Effector CD4-positive, alpha-beta T cell (primary cell): Measurements from ENCODE around the gene SKIL.
A peak's percentile ranks its signal among the peaks of the same experiment; 100 is the strongest.

Source experiments
- DNase-seq: peaks from one replicate; pipeline ENCODE4 v3.0.0-alpha.2; 2020

Gene SKIL

DNA sequence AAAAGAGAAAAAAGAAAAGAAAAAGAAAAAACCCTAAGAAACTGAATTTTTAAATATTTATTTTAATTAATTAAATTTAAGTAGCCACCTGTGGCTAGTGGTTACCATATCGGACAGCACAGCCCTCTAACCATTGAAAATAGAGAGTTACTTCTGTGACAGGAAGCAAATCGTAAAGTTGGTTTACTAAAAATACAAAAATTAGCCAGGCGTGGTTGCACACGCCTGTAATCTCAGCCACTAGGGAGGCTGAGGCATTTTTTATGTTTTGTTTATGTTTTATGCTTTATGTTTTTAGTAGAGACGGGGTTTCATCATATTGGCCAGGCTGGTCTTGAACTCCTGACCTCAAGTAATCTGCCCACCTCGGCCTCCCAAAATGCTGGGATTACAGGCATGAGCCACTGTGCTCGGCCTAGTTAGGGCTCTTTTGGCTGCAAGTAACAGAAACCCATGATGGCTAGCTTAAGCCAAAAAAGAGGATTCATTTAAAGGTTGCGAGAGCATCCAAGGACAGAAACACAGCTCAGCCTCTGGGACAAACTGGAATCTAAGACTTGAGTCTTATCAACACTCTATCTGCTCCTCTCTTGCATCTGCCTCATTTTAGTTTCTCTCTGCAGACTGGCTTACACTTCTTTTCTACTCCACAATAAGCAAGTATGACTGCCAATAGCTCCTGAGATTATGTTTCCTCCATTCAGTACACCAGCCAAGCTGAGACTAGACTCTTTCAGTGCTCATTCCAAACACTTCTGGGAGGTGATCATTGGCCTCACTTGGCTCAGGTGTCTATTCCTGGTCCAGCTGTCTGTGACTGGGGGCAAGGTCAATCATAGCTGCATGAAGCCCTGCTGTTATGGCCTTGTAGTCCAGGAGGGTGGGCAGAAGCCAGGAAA lies 6.8 kb upstream of the SKIL start:
- no peak for DNase-seq

DNA sequence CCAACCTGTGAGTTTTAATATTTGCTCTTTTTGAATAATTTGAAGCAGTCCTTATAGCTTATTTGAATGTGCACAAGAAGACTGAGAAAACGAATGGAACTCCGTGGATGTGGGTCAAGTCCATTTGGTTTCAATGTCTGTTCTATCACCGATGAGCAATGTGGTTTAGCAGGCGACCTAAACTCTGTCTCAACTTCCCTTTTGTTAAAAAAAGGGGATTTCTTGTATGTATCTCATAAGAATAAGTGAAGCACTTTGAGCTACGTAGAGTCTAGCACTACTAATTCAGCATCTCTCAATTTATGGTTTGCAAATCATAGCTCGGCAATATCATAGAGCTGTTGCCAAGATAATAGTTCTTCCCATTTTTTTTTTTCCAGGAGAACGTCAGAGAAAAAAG lies 4.6 kb upstream of the SKIL start:
- no peak for DNase-seq

DNA sequence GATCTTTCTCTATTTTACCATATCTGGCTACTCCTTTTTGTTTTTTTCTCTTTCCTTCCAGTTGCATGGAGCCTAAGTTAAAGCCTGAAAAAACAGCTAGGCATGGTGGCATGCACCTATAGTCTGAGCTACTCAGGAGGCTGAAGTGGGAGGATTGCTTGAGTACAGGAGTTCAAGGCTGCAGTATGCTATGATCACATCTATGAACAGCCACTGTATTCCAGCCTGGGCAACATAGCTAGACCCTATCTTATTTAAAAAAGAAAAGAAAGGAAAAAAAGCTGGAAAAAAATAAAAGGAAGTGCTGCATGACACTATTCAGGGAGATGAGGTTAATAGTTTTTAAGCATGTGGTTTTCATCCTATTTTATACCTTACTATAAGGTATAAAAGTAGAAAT lies 4.0 kb upstream of the SKIL start:
- no peak for DNase-seq

DNA sequence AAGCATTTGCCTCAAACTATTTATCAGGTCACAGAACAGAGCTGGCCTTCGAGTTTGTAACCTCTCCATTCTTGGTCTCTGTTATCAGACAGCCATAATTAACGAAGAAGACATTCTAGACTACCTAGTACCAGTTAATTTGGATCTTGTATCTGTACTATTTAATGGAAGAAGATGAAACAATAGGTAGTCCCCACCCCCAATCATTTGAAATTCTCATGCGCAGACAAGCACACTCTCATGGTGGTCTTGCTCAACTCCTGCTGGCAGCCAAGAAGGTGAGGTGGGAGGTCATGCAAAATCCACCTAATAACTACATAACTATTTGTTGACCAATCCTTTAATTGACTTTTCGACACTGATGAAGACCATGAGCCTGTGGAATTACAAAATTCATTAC lies 2.8 kb upstream of the SKIL start:
- no peak for DNase-seq

DNA sequence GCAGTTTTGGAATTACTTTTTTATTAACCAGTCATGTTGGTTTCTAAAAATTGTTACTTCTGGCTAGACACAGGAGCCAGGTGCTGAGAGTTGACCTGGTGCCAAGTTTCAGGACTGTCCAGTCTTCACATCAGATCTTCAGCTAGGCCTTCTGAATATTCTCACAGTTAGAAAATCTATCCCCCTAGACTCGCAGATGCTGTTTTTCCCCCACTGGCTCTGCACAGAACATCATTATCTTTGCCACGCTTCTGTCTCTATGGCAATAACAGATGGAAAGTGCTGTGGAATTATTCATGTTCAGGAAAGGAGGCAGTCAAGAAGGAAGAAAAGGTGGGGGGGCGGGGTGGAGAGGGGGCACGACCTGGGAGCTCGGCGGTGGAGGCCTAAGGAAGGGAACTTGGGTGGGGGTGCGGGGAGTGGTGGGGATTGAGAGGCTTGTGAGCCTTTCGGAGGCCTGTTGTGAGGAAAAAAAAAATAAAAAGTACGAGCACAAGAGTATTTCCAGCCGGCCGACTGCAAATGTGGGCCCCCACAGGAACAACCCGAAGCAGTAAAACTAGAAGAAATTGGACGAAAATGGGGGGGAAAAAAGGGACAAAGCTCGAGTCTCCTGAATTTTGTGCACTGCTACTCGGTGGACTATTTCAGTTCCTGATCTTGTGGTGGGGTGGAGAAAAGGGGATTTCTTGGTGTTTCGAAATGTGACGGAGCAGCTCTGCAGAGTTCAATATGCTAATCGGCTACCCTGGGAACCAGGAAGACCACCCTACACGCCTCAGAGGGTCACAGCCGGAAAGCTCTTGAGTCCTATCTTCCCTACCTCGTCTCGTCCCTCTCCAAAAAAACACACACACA lies 1.5 kb upstream of the SKIL start:
- peak; percentile 5 for DNase-seq

DNA sequence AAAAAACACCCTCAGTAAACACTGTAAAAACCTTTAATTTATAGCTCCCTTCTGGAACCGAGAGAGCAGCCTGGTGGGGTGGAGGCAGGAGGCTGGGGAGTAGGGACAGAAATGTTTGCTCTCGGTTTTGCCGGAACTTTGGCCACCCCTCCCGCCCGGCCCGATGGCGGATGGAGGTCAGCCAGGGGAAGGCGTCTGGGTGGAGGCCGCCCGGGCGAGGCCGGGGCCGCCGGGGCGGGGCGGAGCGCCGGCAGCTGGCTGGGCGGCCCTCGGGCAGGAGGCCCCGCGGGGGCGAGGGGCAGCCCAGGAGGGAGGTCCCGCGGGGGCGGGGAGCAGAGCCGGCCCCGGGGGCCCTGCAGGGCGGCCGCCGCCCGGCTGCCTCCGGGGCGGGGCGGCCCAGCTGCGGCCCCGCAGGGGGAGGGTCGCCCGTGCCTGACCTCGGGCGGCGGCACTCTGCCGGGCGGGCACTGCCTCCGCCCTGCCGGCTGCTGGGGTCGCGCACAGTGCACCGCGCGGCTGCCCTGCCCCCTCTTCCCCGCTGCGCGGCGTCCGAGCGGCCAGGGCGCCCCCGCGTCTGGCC lies 829 bp upstream of the SKIL start:
- DNase-seq, result peak; percentile 35

DNA sequence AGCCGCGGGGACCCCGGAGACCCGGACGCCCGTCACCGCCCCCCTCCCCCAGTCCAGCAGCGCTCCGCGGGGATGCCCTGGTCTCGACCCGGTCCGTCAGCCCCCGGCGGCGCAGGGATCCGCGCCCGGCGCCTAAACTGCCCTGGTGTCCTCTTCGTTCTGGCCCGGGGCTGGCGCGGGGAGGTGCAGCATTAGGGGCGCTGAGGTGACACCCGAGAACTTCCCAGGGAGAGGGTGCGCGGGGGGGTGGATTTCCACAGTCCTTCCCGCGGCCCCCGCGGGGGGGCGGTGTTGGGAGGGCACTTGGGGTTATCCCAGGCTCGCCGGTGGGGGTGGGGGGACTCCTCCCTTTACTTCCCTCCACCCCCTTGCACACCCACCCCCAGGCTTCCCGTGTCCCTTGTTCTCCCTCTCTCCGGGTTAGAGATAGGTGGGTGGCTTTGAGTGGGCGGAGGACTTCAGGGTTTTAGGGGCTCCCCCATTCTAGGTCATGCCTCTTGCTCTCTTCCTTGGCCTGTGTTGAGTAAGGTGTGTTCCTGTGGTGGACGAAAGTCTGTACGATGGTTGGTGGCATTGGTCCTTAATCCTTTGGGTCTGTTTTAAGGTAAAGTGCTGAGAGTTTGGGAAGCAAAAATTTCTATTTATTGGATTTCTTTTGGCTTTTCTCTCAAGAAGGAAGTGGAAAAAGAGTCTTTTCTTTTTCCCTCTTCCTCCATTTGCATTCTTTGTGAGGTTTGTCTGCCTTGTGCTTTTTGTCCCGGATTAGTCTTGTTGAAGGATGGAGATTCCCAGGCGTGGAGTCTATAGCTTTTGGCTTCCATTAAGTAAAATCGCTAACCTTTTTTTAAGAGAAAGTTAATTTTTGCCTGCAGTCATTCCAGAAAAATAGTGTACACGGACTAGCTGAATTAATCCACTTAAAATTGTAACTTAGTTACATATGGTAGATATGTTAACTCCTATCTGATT lies 811 bp downstream of the SKIL start:
- DNase-seq, result peak; percentile 72

DNA sequence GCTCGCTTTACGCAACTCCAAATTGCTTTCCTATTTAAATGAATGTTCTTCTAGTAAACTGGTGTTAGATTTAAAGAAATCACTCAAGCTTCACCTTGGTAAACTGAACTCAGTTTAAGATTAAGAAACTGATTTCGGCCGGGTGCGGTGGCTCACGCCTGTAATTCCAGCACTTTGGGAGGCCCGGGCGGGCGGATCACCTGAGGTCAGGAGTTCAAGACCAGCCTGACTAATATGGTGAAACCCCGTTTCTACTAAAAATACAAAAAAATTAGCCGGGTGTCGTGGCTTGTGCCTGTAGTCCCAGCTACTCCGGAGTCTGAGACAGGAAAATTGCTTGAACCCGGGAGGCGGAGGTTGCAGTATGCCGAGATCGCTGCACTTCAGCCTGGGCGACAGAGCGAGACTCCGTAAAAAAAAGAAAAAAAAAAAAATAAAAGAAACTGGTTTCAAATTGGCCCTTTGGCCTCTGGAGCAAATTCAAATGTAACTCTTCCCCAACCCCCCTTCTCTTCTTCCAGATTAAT lies 1.7 kb downstream of the SKIL start:
- DNase-seq, result no peak

DNA sequence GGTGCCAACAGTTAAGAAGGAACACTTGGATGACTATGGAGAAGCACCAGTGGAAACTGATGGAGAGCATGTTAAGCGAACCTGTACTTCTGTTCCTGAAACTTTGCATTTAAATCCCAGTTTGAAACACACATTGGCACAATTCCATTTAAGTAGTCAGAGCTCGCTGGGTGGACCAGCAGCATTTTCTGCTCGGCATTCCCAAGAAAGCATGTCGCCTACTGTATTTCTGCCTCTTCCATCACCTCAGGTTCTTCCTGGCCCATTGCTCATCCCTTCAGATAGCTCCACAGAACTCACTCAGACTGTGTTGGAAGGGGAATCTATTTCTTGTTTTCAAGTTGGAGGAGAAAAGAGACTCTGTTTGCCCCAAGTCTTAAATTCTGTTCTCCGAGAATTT lies 3.0 kb downstream of the SKIL start:
- DNase-seq, result no peak

DNA sequence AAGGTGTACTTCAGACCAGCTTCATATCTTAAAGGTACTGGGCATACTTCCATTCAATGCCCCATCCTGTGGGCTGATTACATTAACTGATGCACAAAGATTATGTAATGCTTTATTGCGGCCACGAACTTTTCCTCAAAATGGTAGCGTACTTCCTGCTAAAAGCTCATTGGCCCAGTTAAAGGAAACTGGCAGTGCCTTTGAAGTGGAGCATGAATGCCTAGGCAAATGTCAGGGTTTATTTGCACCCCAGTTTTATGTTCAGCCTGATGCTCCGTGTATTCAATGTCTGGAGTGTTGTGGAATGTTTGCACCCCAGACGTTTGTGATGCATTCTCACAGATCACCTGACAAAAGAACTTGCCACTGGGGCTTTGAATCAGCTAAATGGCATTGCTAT lies 3.4 kb downstream of the SKIL start:
- no peak for DNase-seq

DNA sequence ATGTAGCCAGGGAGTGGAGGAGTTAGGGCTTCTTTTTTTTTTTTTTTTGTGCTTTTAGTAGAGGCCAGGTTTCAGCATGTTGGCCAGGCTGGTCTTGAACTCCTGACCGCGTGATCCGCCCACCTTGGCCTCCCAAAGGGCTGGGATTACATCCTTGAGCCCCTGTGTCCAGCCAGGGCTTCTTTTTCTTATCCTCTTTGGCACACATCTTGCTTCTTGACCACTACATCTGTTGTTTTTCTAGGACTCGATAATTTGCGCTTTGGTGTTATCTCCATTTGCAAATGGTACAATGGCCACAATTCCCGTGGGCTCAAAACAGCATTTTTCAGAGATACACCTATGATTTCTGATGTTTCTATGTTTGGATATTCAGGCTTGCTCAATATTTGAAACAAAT lies 4.2 kb downstream of the SKIL start:
- DNase-seq, result no peak

DNA sequence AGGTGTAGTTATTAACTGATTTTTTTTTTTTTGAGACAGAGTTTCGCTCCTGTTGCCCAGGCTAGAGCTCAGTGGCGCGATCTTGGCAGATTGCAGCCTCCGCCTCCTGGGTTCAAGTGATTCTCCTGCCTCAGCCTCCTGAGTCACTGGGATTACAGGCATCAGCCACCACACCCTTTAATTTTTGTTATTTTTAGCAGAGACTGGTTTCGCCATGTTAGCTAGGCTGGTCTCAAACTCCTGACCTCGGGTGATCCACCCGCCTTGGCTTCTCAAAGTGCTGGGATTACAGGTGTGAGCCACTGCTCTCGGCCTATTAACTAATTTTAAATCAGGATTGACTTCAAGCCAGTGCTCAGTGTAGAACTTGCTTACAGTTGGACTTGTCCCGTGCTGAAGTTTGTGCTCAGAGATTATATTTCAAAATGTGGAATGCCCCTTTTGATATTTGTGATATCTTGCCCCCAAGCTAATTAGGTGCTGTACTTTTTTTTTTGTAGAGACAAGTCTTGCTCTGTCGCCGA lies 6.0 kb downstream of the SKIL start:
- no peak for DNase-seq

DNA sequence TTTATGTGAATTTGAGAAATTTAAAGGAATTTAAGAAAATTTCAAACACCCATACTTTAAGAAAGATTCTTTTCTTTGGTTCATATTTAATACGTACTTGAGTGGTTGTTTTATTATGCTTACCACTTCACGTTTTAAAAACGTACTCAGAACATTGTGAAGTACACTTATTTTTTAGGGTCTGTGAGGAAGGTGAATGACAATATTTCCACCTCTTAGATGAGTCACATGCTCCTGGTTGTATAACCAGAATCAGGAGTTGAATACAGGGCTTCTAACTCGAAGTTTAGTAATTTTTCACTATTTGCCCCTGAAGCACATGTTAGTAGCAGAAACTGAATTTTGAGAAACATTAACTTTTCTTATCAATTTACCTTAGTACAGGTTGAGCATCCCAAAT lies 7.5 kb downstream of the SKIL start:
- DNase-seq, result no peak

DNA sequence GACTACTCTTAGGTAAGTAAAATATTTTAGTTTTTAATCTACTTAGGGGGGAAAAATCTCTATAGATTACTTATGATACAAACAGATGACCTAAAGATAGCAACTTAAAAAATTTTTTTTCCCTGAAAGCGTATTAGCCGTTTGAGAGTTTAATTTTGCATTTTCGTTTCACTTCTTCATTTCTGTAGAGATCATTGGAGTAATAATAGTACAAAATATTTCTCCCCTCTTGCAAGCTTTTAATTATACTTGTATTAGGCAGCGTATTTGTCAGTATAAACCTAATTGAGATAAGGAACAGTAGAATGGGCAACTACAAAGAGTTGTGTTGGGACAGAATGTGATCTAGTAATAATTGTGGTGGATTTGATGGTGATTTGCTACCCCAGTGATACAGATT lies 10.3 kb downstream of the SKIL start:
- DNase-seq, result no peak

DNA sequence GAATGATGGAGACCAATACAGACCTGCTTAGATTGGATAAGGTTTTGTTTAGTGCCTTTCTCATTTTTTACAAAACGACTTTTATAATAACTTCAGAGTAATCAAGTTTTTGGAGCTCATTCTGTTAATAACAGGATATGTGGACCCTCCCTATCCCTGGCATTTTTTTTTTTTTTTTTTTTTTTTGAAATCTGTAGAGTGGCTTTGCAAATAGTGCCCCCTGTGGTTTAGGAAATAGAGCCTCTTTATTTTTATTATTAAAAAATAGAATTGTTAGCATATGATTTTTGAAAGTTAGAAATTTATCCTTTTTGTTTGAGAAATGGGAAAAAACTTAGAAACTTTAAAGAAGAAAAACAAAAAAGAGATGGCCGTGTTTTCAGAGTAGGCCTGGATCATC lies 11.4 kb downstream of the SKIL start:
- no peak for DNase-seq

DNA sequence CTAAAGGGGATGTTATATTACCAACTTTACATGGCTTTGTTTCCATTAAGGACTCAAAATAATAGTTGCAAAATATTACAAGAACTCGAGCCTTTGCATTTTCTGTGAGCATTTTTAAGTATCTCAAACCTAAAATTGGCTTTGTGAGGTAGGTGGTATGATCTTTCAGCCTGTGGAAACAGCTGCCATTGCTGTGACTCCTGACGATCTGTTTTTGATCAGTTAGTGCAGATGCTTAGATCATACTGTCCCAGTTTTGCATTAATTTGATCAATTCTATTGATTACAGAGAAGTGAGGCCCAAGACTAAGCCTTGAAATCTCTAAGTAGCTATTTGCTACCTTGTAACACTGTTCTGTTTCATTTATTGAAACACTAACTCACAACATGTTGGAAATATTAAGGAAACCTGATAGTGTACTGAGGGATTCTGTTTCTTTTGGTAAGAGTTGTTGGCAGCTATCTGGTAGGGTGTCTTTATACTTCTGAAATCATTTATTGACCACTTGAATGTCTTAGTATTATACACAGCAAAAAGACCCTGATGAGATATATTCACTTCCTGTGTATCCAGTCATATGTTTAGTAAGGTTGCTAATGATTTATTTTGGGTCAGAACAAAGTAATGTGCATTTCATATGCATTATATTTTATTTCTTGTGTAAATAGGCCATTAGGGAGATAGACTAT lies 14.8 kb downstream of the SKIL start:
- DNase-seq, result no peak

DNA sequence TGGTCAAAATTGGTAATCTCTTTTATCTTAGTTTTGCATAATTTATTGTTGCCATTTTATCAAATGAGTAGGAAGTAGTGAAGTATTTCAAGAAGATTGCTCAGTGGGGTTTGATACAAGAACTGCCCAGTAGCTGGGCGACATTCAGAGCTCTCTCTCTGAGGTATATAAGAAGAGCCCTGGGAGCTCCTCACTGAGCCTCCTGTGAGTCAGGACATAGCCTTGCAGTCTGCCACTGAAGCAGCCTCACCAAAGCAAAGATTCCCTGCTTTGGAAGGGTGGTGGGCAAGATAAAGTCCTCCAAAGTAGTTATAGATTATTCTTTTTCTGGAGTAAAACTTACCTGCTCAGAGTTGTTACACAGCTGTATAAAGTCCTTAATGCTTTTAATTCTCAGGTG lies 26.1 kb downstream of the SKIL start:
- DNase-seq, result no peak

DNA sequence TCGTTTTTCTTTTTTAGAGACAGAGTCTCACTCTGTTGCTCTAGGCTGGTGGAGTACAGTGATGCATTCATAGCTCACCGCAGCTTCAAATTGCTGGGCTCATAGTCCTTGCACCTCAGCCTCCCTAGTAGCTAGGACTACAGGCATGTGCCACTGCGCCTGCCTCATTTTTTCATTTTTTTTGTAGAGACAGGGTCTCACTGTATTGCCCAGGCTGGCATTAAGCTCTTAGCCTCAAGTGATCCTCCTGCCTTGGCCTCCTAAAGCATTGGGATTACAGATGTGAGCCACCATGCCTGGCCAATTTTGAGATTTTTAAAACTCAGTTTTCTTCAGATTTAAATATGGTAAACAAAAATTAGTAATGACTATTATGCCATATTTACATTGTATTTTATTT lies 29.0 kb downstream of the SKIL start:
- DNase-seq, result no peak

DNA sequence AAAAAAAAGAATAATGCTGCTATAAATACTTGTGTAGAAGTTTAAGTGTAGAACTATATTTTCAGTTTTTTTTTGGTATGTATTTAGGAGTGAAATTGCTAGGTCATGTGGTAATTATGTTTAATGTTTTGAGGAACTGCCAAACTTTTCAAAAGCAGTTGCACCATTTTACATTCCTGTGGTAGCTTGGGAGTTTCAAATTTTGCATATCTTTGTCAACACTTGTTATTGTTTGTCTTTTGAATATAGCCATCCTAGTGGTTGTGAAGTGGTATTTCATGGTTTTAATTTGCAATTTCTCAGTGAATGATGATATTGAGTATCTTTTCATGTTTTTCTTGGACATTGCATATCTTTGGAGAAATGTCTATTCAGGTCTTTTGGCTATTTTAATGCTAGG lies 30.4 kb downstream of the SKIL start:
- no peak for DNase-seq

DNA sequence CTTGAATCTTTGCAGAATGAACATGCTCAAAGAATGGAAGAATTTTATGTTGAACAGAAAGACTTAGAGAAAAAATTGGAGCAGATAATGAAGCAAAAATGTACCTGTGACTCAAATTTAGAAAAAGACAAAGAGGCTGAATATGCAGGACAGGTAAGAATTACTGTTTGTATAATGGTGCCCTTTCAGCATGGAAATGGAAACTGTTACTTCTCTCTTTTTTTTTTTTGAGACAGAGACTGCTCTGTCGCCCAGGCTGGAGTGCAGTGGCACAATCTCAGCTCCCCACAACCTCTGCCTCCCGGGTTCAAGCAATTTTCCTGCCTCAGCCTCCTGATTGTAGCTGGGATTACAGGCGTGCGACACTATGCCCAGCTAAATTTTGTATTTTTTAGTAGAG lies 33.6 kb downstream of the SKIL start:
- no peak for DNase-seq

DNA sequence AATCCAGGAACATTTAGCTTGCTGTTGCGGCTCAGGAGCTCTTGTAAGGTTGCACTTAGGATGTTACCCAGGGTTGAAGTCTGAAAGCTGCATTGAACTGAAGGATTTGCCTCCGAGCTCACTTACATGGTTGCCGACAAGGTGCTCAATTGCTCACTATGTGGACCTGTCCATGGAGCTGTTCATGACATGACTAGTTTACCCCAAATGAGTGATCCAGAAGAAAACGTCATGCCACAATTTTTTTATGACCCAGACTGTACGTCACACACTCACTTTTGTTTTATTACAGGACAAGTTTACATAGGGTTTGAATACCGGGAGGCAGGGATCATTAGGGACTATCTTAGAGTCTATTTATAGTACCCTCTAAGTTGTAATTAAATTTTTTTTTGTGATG lies 40.2 kb downstream of the SKIL start:
- no peak for DNase-seq
